Activated gamma-delta T cell (primary cell): ENCODE measurements around the gene KRTAP5-2.
"Not testable (repeated sequence)": the region's sequence is repeated elsewhere in the genome, so short reads cannot be mapped to it uniquely, and the experiment has no call there.

Experiments used
- DNase-seq: peaks from one replicate; lab custom pipeline; 2025; lab: John Stamatoyannopoulos, UW
- total RNA-seq, 2 donors: gene quantifications; one replicate each; lab custom pipeline; 2026; lab: John Stamatoyannopoulos, UW

KRTAP5-2 gene, protein sequence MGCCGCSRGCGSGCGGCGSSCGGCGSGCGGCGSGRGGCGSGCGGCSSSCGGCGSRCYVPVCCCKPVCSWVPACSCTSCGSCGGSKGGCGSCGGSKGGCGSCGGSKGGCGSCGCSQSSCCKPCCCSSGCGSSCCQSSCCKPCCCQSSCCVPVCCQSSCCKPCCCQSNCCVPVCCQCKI
- total RNA-seq, result 0 to 0.05 reads per million in 2 donors

DNA sequence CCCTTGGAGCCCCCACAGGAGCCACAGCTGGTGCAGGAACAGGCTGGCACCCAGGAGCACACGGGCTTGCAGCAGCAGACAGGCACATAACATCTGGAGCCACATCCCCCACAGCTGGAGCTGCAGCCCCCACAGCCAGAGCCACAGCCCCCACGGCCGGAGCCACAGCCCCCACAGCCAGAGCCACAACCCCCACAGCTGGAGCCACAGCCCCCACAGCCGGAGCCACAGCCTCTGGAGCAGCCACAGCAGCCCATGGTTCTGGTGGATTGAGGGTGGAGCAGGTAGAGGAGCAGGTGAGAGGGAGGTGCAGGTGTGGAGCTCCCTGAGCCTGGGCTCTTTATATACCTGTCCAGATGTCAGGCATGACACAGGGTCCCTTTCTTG, at the start of gene KRTAP5-2:
Gene KRTAP5-2, minus strand, starts transcription at position 301 of the 387 bp plus-strand sequence. Its CDS starts 44 bp downstream, at position 257.
- no peak for DNase-seq

- DNase-seq, result not testable (repeated sequence)
Observed at GRCh38 chr11:1646540-1646939, 48.4 kb upstream of the KRTAP5-2 start.

DNA sequence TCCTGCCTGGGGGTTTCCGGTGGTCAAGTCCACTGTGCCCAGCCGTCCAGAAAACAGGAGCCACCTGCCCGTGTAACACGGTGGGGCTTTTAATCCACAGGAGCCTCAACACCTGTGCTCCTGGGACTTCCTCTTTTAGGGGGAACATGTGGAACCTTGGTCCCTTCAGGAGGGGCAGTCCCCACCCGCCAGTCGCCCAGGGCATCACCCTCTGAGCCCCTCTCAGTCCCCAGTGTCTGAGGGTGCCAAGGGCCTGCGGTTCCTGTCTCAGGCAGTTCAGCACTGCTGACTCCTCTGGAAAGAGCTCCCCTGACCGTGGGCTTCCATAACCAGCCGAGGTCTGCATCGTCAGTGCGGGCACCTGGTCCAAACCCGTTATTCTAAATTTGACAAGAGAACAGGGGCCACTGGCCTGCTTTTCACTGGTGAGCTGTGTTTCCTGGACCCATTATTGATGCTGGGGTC, 47.3 kb upstream of the KRTAP5-2 start:
- DNase-seq, result no peak

DNA sequence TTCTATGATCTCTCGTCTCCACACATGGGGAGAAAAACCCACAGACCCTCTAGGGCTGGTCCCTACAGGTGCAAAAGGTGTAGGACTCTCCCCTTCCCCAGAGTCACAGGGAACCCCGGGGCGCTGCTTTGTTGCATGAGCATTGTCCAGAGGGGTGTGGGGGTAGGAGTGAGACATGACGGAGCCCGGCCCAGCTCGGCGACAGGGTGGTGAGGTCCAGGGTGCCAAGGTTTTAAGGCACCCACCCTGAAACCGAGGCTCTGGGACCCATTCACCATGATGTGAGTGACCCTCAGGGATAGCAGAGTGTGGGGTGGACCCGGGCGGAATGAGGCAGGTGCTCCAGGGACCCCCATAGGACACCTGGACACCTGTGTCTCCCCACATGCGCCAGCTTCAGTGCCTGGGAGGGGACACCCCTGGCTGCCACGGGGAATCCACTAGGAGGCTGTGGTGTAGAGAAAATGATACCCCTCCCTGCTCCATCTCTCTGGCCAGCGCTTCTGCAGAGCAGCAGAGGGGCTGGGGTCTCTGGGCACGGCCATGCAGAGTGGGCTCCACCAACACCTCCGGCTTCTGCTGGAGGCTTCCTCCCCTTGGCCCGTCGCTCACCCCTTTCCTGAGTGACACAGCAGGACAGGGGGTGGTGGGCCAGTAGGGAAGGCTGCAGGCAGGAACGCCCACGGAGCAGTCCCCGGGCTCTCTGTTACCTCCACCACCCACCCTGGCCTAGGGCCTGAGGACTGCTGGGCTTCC, 46.7 kb upstream of the KRTAP5-2 start:
- DNase-seq, result no peak

DNA sequence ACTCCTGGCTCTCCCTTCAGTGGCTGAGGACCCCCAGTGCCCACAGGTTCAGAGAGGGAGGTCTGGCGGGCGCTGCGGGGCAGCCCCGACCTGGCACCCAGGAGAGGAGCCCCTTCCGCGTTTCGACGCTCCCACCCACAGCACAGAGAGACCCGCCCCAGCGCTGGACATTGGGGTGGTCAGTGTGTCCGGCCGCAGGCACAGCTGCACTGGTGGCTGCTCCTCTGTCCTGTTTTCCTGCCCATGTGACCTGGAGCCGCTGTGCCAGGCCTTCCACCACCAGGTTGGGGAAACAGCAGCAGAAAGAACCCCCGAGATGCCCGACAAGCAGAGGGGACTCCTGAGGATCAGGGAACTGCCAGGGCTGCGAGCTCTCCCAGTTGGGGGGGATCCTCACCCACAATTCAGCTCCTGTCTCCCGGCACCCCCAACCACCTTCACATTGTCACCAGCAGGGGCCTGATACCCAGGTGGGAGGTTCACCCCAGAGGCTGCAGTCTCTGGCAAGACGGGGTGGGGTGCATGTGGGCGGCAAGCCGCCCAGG, 45.1 kb upstream of the KRTAP5-2 start:
- DNase-seq, result no peak

DNA sequence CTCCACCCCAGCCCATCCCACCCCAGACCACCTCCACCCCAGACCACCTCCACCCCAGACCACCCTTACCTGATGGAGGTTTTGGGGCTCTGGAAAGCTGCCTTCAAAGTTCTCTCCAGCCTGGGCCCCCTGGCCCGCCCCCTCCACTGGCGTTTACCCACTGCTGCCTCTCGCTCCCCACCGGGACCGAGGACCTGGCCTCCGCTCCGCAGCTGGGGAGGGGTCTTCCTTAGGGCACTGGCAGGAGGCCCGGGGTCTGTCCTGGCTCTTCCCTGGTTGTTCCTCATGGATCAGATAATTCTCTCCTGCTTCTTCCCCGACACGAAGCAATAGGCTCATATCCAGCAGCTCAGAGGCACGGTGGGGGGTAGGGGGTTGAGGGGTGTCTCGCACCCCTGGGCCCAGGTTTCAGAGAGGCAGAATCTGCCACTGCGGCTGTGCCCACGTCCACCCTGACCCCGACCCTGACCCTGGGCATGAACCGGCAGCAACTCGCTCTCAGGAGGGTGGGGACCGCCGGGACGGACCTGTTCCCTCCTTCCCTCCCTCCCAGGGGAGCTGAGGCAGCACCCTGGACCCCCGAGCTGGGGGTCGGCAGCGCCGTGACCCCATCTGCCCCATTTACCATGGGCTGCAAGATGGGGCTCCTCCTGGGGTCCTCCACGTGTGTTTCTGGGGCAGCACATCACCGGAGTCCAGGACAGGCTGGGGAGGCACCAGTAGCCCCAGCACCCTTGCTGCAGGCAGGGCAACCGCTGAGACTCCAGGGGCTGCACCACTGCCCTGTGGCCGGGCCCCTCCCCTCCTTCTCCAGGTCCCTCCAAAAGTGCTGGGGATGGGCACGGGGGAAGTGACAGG, 44.4 kb upstream of the KRTAP5-2 start:
- no peak for DNase-seq

DNA sequence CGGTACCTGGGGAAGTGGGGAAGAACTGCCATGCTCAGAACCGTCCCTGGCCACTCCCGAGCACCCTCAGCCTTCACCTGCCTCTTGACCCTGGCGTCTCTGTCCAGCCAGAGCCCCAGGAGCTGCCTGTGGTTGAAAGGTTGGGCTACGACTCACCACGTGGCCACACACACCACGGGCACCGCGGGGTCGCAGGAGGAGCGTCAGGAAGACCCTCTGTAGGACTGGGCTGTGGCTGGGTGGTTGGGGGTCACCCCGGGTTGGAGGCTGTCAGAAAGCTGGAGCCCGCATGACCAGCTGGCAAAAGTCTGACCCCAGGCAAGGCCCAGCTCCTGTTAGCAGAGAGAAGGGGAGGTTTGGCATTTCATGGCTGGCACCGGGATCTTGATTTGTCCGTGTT, 43.0 kb upstream of the KRTAP5-2 start:
- DNase-seq, result no peak

DNA sequence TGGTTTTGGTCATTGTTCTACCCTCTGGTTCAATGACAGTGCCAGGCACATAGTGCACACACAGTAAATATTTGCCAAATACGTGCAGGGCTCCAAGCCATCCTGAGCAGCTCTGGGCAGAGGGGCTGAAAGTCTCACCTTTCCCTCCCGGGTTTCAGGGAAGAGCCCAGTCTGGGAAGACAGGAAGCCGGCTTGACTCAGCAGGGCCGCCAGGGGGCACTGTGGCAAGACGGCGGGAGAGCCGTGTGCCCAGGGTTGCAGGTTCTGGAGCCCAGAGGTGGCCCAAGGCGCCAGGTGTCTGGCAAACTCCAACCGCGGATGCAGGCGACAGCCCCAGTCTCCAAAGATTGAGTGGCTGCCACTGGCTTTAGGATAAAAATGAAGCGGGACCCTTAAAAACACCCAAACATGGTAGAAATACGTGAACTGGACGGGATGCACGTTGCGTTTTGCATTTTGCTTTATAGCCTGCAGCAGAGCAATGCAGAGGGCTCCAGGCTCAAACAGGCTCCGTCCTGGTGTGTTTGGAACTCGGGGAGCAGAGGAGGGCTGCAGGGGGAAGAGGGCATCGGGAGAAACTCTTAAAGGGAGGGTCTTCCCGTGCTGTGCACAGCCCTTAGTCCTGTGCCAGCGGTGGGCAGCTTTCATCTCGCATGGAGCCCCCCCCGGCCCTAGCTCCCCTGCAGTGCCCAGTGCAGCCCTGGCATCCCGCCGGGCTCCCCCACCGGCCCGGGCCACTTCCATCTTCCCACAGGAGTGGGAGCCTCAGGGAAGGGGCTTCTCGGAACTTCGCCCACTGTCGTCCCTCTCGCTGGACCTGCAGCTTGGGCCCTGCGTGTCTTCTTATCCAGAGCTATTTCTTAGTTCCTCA, 42.2 kb upstream of the KRTAP5-2 start:
- no peak for DNase-seq

DNA sequence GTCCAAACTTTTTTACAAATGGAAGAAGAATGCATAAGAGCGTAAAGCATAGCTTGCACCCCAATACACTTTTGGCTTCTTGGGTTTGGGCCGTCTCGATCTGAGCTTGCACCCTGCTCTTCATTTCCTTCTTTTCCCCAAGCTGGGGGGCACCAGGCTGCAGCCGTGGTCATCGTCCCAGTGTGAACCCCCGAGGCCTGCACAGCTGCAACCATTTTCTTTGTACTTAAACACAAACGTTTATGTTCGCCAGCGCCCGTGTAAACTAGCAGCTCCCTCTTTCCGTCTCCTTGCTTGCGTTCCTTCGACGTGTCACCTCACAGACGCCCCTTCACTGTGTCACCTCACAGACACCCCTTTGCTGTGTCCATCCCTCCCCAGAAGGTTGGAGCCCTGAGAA, 41.6 kb upstream of the KRTAP5-2 start:
- DNase-seq, result no peak

DNA sequence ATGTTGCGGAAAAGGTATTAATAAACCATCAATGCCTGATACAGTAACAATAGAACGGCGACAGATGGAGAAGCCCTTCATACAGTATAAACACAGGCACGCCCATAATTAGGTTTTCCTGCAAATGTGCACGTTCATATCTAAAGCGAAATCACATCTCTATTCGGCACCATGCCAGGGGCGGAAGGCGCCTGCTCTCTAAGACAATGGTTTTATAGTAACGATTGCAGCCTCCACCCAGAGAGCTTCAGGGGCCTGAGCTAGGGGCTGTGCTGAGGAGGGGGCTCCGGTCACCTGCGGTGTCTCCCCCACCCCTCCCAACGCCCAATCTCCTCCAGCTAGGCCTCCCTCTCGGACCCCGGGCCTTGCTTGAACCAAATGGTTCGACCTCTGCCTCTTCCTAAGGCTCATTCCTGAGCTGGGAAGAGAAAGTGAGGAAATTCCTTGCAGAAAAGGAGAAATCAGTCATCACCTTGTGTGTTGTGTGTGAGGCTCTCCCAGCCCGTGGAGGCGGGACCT, 41.1 kb upstream of the KRTAP5-2 start:
- DNase-seq, result no peak

GRCh38 chr11:1638344-1638743, 40.2 kb upstream of the KRTAP5-2 start:
- no peak for DNase-seq

DNA sequence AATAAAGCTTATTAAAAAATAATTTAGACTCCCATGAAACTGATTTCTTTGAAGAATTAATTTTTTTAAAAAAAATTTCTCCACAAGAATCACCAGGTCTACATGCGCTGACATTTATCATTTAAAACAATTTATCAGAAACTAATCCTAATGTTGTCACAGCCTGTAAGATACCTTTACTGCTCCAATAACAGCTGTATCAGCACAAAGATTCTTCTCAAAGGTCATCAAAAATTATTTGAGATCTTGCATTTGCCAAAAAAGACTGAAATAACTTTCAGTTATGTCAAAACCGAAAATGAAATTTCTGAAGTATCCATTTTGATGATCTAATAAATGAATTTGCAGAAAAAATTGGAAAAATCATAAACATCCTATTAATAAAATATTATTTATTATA, 39.5 kb upstream of the KRTAP5-2 start:
- no peak for DNase-seq

DNA sequence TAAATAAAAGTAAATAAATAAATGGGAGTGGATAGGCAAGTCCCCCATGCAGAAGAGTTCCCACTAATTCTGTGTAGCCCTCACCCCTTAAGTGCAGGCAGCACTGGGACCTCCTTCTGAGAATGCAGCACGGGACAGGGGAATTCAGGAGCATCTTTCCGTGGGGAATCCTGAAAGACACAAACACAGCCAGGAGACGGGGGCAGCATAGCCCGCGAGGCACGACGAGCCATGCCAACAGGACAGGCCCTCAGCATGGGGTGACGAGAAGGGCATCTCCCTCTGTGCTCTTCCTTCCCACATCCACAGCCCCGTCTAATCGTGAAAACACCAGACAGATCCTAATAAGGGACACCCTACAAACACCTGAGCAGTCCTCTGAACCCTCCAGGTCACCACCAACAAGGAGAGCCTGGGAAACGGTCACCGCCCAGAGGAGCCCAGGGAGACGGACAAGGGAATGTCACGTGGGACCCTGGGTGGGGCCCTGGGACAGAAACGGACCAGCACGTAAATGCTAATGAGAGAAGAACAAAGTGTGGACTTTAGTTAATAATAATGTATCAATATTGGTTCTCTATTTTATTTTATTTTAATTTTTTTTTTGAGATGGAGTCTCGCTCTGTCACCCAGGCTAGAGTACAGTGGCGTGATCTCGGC, 38.3 kb upstream of the KRTAP5-2 start:
- no peak for DNase-seq

DNA sequence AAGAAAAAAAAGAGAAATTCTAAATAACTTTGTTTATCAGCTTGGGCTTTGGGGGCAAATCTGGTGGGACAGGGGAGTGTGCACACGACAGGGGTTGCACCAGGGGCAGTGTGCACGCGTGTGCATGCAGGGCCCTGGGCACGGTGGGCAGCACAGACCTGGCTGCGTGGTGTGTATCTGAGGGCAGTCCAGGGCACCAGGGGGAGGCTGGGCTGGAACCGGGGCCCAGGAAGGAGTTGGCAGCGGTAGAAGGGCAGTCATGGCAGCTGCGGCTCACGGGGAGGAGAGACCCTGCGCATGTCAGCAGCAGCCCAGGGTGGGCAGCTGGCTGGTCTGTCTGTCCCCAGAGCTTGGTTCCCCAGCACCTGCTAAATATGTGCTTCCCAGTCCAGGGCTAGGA, 35.8 kb upstream of the KRTAP5-2 start:
- no peak for DNase-seq

- DNase-seq, result no peak
Observed at GRCh38 chr11:1632053-1632714, 34.1 kb upstream of the KRTAP5-2 start.

DNA sequence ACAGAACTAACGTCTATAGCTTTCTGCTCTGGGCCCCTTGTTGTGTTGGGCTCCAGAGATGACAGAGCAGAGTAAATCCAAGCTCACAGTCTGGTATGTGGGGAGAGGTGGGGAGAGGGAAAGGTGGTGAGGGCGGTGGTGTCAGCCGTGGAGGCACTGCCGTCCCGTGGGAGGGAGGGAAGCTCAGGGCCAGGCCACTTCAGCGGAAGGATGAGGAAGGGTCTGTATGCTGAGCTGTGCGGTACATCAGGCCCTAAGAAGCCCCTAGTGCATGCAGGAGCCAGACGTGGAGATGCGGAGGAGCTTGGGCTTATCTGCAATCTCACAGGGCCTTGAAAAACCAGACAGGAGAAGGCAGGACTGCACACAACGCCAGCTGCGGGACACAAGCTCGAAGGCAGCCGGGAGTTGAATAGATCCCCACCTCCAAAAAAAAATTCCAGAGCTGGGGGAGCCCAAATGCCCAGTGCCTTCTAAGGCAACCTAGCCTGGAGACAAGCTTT, 33.0 kb upstream of the KRTAP5-2 start:
- DNase-seq, result no peak

- DNase-seq, result no peak
Observed at GRCh38 chr11:1630271-1630670, 32.2 kb upstream of the KRTAP5-2 start.

GRCh38 chr11:1629326-1630185, 31.5 kb upstream of the KRTAP5-2 start, which contains the start of gene KRTAP5-5:
Gene KRTAP5-5, plus strand, starts transcription at chr11:1629775. Its CDS starts 66 bp downstream, at chr11:1629841.
- no peak for DNase-seq
